Measurements from ENCODE around the gene OPN4.

The OPN4 gene

DNA sequence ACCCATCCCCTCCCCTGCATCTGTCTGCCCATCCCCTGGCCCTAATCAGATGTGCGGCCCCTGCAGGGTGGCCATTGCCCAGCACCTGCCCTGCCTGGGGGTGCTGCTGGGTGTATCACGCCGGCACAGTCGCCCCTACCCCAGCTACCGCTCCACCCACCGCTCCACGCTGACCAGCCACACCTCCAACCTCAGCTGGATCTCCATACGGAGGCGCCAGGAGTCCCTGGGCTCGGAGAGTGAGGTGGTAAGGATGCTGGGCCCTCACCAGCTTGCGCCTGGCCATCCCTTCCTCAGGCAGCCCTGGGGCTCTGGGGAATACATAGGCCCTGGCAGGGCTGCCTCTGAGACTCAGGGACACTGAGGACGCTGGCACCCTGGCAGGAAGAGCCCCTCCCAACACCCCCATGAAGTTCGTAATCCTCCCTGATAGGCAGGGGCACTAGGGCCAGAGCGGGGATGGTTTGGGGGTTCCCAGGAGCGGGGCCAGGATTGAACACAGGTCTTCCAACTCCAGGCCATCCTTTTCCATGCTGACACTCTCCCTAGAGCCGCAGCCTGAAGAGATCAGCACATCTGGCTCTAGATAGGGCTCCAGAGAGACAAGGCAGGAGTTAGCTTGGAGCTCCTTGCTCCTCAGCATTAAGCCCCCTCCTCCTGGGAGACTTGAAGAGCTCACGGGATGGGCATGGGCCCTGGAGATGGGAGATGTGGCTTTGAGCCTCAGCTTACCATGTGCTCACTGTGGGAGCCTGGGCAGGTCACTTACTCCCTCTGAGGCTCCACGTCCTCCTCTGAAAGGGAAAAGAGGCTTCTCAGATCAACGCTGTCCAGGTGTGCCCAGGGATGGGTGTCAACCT, 8.1 kb downstream of the OPN4 start:
- no peak for DNase-seq (ENCODE audit: low read depth, low spot score)

DNA sequence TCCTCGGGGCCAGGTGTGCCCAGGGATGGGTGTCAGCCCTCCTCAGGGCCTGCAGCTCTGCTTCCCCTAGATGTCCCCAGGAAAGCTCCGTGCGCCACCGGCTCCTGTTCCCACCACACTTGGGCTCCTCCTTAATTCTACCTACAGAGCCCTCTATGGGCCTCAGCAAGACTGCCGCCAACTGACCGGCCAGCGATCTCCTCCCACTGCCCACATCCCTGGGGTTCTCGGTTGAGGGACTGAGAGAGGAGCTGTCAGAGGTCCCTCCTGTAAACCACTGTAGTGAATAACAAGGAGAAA, 8.6 kb downstream of the OPN4 start:
- DNase-seq (ENCODE audit: low read depth, low spot score): no peak

DNA sequence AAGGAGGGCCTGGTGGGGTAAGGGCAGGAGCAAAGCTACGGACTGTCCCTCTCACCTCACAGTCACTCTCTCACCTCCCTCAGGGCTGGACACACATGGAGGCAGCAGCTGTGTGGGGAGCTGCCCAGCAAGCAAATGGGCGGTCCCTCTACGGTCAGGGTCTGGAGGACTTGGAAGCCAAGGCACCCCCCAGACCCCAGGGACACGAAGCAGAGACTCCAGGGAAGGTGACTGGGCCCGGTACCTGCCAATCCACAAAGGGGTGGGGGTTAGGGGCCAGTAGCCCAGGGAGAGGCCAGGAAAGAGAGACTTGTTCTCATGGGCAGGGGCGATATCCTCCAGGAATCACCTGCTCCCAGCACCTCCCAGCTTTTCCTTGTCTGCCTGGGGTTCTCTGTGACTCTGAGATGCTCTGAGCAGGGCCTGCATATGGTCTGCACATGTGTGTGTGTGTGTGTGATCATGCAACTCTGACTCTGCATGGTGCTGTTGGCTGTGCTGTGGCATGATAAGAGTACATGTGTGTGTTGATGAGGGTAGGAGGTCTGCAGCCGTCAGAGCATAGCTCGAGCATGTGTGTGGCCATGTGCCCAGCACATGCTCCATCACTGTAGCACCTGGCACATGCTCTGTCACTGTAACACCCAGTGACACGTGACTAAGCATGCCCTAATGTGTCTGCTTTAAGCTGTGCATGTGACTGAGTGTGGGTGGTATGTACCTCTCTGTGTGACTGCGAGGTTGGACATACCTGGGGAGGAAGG, 9.4 kb downstream of the OPN4 start:
- no peak for DNase-seq (ENCODE audit: low read depth, low spot score)

DNA sequence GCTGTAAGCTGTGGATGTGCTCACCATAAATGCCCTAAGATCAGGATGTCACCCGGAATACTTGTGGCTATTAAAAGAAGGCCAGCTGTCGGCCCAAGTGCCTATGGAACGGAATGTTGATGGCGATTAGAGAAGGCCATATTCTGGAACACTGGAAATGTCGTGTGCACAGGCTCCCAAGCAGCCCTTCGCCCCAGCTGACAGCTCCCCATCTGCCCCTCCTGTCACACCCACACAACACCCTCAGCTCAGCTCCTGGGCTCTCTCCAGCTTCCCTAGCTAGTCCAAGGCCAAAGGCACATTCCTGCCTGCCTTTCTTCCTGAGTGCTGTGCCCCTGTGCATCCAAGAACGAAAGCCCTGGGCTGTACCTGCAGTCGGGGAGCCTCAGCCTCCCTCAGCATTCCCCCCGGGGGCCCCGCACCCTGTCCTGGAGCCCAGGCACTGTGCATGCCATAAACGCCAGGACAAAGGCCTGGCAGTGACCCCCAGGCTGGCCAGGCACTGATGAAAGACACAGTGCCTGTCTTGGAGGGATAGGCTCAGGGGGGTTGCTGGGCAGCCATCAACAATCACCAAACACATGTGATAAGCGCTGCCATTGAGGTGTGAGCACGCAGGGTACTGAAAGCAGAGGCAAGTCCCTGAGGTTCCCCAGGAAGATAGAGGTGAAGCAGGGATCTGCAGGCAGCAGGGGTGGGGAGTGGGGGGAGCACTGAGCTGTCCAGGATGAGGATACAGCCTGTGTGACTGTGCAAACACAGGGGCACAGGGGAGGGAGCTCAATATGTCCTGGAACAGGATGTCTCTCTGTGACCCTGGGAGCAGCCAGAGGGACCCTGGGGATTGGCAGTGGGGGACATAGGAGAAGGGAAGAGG, 10.2 kb downstream of the OPN4 start:
- DNase-seq (ENCODE audit: low read depth, low spot score): no peak

DNA sequence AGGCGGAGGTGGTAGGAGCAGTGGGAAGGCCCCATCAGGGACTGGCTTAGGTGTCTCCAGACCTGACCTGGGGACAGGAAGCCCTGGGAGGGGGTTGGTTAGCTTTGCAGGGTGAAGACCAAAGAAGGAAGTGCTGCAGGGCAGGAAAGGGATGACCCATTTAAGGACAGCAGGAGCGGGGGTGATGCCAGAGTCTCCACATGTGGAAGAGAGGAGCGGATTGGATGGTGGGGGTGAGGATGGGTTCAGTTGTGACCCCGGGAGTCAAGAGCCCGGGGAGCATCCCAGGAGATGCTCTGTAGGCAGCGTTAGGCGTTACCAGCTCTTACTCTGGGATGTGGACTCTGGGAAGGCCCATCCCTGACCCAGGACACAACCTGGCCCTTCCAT, 10.9 kb downstream of the OPN4 start:
- DNase-seq (ENCODE audit: low read depth, low spot score): no peak

DNA sequence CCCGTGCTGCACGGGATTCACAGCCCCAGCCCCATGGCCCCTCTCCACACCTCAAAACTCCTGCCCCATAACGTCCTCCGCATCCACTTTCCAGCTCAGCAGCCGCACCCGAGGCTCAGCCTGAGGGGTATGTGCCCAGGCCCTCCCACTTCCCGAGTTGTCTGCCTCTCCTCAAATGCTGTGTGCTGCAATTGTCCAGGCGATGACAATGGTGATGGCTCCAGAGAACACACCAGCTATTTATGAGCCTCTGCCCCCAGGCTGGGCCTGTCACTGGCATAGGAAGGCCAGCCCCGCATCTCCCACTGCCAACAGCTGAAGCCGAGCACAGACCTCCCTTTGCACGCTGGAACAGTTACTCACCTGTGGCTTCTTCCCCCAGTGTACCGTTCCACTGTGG, 11.5 kb downstream of the OPN4 start:
- DNase-seq (ENCODE audit: low read depth, low spot score): no peak

DNA sequence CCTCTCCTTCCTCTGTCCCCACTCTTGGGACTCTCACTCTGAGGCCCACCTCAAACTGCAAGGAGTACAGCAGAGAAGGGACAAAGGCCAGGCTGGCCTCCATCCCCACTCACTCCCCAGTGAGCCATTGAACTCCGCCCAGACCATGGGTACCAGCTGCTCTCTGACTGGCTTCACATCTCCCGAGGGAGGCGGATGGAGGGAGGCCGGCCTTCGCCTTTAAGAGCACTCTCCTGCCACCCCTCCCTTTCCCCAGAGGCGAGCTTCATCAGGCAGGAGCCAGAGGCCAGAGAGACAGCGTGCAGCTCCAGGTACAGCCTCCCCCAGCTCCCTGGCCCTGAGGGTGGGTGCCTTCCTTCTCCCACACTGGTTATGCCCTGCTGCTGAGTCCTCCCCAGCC, 12.2 kb downstream of the OPN4 start:
- no peak for DNase-seq (ENCODE audit: low read depth, low spot score)

DNA sequence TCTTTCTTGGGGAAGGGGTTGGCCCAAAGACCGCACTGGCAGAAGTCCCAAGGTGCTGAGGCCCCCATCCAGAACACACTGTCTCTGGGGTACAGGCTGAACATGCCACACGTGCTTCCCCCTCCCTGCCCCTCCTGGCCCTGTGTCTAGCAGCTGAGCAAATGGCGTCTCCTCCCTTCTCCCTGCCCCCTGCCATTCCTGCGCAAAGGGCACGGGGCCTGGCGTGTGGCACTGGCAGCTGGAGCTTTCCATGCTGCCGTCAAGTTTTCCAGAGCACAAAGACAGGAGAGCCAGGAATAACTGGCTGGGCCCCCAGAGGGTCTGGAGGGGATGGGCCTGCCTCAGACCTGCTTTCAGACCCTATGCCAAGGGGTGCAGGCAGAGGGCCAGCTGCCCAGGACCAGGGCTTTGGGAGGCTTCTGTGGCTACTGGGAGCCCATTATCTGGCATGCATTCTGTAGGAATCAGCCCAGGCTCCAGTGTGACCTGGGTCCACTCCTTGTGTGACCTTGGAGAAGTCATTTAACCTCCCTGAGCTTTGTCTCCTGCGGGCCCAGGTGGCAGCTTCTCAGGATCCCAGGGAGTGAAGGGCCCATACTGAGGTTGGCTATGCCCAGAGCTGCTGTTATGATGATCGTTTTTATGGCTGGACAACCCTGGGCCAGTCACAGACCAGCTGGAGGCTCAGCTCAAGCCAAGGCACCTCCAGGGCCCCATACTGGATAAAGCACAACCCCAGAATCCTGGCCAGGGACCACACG, 13.3 kb downstream of the OPN4 start:
- DNase-seq (ENCODE audit: low read depth, low spot score): no peak

DNA sequence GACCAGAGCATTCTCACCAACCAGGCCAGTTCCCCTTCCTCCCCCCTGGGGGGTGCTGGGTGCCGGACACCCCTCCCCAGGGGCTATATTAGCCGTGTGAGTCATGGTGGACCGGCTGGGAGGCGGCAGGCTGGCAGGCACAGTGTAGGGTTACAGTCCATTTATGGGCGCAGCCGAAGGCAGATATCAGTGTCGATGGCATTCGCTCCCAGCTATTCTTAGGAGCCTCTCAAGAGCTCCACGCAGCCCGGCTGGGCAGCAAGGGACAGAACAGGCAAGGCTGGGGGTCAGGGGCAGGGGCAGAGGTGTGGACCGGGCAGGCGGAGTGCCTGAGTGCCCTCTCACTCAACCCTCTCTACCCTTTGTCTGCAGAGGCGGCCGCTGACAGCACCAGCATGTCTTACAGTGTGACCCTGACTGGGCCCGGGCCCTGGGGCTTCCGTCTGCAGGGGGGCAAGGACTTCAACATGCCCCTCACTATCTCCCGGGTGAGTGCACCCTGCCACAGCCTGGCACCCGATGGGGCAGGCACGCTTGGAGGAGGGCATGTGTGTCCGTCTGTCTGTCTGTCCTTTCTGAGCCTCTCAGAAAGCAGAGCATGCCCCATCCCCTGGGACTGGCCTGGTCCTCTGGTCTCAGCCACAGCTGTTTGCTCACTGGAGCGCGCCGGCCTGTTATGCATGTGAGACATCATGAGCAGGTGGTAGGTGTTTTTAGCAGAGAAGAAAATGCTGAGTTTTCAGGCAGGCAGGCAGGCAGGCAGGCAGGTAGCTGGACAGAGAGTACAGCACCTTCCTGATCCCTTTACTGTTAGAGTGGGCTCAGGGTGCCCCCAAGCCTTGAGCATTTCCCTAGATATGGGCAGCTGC, 14.2 kb downstream of the OPN4 start, which contains the start of gene LDB3:
TSS of gene LDB3 (plus strand) at position 215 of the 869 bp plus-strand sequence. CDS start at position 396, 181 bp downstream.
- DNase-seq (ENCODE audit: low read depth, low spot score): no peak

DNA sequence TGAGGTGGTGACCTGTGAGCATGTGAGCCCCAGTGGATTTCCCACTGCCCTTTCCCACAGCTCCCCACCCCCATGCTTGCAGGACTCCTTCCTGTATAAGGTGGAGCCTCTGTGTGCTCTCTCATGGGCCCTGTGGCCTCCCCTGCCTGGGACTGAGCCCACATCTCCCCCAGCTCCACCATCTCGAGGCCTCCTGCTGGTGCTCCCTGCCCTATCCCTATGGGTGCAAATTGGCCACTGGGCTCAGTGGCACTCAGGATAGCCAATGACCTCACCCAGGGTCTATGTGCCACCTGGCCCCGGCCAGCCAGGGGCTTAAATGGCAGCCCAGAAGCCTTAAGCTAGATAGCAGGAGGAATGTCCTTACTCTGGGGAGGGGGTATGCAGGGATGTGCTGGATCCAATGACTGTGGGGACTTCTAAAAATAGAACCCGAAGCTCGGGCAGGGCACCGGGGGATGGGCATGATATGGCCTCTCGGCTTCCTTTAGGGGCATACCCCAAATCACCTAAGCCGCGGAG, 16.0 kb downstream of the OPN4 start:
- DNase-seq (ENCODE audit: low read depth, low spot score): no peak

DNA sequence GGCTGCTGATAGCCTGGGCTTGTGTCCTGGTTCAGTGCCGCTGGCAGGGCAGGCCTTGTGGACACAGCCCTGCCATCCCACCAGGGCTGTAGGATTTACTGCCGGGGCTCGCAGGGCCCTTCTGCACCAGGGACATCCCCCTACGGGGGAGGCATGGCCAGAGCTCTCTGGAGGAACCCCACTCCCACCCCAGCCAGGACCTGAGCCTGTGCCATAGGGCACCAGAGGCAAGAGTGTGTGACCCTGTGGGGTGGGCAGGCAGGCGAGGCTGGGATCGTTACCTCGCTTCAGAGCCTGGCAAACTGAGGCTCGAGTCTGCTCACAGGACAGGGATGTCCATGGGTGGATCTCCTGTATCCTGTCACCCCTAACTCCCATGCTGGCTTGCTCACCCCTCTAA, 16.5 kb downstream of the OPN4 start:
- no peak for DNase-seq (ENCODE audit: low read depth, low spot score)

DNA sequence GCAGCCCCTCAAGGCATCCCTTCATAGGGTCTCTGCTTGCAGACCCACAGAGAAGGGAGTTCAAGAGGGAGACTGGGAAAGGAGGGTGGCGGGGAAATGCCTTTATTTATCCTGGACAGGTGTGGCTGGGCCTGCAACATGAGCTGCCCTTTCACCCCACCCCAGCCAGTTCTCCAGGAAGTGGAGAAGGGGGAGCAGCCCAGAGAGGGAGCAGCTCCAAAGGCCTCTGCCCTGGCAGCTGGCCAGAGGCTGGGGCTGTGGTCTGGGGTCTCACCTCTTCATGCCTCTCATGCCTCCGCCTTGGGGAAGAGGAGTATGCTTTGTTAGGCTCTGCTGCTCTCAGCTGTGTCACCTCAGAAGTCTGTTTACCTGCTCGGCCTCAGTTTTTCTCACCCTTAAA, 17.1 kb downstream of the OPN4 start:
- no peak for DNase-seq (ENCODE audit: low read depth, low spot score)

DNA sequence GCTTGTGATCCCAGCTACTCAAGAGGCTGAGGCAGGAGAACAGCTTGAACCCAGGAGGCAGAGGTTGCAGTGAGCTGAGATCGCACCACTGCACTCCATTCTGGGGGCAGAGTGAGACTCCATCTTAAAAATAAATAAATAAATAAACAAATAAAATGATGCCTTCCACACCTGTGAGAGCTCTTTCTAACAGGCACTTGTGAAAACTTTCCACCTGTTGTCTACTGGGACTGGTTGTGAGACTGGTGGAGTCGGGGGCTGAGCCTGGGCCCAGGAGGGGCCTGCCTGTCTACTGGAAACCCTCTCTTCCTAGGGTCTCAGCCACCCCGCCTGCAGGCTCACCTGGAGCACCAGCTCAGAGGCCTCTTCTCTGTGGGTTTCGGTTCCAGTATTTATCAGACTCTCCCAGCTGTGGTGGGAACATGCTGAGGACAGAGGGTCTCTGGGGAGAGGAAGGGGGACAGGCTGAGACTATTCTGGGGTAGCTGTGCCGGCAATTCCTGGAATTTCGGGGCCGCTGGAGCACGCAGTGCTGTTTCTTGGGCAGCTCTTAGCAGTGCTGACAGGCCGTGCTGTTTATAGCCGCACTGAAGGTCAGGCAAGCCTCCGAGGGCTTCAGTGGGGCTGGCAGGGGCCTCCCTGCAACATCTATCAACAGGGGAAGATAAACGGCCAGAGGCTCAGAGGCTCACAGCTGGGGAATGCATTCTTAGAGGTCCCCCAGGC, 17.8 kb downstream of the OPN4 start:
- no peak for DNase-seq (ENCODE audit: low read depth, low spot score)

DNA sequence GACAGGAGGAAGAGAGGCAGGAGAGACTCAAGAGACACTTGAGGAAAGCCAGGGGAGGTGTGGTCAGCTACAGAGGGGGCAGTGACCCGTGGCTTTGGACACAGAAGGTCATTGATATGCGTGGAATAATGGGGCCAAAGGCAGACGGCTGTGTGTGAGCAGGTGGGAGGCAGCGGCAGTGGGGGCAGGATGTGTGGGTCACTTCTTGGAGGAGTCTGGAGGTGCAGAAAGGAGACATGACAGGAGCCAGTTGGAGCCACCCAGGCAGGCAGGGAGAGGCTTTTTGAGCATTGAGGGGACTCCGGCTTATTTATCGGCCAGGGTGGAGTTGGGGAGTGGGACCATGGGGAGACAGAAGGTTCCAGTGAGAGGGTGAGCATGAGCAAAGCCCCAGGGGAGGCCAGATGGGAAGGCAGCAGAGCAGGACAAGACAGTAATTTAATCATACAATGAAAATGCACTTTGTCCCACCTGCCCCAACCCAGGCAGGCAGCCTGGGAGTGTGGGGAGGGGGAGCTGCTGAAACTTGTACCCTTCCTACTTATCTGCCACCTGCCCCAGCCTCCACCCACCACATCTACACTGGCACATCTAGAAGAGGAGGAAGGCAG, 19.0 kb downstream of the OPN4 start:
- DNase-seq (ENCODE audit: low read depth, low spot score): no peak

DNA sequence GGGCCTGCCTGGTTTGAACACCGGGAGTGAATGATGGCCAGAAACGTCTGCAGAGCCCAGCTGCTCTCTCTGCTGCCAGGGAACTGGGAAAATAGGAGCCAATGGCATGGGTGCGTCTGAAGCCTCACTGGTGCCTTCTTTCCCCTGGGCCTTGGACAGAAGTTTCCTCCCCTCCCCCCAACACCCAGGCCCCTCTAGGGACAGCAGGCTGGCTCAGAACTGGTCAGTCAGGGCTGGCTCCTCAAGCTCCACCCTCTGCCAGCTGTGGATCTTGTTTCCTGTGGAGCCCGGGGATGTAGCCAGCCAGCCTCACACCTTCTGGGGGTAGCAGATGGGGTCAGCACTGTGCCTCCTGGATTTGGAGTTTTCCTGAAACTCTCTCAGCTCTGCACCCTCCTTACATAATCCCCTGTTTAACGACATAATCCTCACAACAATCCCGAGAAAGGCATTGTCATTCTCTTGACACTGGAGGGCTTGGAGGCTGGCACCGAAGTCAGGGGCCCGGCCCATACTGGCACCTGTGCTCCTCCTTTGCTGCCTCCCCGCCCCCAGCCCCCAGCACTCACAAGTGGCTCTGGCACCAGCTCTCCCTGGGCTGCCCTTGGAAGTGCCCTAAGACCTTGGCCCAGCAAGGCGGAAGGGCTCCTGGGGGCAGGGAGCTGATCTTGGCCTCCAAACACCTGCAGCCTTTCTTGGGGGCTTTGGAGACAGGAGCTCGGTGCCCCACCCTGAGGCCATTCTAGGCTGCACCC, 19.7 kb downstream of the OPN4 start:
- no peak for DNase-seq (ENCODE audit: low read depth, low spot score)

DNA sequence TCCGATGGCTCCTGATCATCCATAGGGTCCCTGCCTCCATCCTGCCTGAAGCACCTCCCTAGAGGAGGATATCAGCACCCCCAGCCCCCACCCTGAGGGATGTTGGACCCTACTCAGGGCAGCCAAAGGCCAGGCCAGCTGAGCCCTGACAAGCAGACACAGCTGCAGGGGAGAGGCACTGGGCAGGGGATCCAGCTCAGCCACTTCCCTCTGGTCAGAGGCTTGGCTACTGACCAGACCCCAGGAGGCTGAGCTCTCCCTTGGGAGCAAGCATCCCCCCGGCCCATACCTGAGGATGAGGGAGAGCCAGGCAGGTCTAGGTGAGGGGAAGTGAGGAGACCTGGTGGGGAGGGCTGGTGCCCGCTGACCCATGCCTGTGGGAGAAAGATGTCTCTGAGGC, 20.6 kb downstream of the OPN4 start:
- no peak for DNase-seq (ENCODE audit: low read depth, low spot score)

DNA sequence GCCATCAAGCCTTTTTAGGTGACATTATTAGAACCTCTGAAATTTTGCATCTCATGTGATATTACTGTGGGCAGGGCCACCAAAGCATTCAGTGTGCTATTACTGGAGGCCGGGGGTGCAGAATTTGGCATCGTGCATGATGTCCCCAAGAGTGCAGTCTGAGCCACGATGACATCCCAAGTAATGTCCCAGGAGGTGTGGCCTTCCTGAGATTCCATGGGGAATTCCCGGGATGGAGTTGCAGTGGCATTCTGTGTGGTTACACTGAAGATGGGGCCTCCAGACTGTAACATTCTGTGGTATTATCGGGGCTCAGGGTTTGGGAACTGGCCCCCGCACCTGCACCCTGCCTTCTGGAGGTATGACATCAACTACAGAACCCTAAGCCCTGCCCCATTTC, 23.0 kb downstream of the OPN4 start:
- no peak for DNase-seq (ENCODE audit: low read depth, low spot score)

DNA sequence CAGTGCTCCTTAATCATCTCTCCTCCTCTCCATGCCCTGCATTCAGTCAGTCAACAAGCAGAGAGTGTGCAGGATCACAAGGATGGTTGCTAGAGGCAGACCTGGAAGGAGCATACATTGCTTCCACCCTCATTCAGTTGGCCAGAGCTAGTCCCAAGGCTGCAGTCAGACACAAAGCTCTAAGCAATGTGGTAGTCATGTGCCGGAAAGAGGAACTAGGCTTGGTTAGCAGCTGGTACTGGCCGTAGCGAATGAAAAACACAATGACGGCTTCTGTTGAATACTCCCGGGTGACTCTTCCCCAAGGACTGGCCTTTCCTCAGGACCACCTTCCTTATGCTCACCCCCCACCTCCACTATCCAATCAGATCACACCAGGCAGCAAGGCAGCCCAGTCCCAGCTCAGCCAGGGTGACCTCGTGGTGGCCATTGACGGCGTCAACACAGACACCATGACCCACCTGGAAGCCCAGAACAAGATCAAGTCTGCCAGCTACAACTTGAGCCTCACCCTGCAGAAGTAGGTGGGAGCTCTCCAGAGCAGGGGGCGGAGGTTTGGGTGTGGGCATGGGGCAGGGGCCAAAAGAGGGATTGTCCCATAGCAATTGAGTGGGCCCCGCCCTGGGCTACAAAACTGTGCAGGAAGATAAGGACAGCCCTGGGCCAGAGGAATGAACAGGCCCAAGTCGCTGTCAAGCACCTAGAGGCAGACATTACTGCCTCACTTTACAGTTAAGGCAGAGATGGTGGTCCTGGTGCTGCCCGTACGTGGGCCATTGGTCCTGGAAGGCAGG, 24.8 kb downstream of the OPN4 start:
- no peak for DNase-seq (ENCODE audit: low read depth, low spot score)
